UCSD-AML1 (cell line): ENCODE data around the gene TST.

Source experiments
- DNase-seq: peaks from one replicate; lab custom pipeline; 2025; ENCODE audit not compliant: unreplicated experiment; lab: John Stamatoyannopoulos, UW

Gene TST

DNA sequence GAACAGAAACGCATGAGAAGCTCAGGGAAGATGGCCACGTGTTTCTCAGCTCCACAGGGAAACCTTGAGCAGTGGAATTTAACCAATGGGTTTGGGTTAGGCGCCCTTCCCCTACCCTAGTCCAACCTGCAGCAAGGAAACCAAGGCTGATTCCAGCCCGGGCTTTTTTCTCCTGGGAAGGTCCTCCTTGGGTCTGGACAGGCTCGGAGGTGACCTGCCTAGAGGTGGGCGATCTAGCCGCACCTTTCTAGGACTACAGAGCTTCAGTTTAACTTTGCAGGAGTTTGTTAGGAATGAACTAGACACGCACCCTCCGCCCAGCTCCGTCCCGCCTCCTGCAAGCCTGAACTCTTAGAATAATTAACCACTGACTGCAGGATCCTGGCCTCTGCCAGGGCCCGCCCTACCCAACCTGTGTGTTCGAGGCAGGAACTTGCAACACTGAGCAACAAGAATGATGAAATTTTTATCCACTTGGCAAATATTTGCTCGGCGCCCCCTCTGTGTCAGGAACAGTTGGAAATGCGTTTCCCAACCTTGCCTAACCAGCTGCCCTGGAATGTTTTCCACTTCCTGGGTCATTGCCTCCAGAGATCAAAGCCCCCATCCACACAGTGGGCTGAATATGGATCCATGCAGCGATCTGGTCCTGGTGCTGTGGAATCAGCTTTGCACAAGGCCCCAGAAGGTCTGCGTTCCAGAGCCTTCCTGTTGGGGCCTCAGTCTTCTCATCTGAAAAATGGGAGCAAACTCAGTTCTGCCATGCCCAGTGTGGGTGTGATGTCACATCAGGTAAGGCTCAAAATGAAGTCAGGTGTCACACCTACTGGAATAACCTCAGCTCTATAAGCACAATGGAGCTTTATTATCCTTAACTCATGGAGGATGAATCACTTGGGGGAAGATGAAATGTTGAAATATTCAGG, 13.6 kb upstream of the TST start:
- no peak for DNase-seq

DNA sequence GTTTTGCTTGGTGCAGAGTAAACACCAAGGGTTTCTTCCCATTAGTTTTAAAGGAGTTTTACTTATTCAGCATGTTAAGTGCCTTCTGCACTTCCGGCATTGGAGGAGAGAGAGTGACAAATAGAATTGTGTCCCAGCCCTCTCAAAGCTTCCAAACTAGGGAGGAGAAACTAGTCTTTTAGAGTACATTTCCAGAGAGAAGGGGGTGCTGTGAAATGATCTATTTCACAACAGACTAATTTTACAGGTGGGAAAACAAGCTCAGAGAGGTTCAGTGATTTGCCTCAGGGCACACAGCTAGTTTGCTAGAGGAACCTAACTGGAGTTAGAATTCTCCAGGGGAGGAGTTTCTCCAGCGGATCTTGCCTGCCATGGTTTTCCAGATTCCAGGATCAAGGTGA, 12.9 kb upstream of the TST start:
- DNase-seq, result no peak

DNA sequence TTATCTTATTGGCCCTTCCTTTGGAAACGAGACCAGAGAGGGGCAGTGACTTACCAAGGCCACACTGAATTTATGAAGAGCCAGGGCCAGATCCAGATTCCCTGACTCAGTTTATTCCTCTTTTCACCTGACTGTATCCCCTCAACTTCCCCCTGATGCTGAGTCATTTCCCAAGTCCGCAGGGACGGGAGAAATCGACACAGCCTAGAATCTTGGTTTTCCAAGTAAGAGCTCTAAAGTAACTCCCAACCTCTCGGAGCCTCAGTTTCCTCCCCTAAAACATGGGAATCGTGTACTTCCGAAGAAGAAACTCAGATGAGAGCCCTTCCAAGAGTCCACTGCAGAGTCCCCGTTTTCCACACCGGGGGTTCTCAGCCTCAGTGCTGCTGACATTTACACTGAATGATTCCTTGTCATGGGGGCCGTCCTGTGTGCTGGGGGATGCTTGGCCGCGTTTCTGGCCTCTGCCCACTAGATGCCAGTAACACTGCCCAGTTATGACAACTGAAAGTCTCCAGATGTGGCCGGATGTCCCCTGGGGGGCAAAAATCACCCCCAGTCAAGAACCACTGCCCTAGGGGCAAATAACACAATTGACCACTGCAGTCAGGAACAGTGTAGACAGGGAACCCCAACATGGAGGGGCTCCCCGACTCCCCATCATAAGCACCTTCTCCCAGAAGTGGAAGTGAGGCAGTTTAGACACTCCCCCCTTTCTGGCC, 11.5 kb upstream of the TST start:
- DNase-seq, result no peak

DNA sequence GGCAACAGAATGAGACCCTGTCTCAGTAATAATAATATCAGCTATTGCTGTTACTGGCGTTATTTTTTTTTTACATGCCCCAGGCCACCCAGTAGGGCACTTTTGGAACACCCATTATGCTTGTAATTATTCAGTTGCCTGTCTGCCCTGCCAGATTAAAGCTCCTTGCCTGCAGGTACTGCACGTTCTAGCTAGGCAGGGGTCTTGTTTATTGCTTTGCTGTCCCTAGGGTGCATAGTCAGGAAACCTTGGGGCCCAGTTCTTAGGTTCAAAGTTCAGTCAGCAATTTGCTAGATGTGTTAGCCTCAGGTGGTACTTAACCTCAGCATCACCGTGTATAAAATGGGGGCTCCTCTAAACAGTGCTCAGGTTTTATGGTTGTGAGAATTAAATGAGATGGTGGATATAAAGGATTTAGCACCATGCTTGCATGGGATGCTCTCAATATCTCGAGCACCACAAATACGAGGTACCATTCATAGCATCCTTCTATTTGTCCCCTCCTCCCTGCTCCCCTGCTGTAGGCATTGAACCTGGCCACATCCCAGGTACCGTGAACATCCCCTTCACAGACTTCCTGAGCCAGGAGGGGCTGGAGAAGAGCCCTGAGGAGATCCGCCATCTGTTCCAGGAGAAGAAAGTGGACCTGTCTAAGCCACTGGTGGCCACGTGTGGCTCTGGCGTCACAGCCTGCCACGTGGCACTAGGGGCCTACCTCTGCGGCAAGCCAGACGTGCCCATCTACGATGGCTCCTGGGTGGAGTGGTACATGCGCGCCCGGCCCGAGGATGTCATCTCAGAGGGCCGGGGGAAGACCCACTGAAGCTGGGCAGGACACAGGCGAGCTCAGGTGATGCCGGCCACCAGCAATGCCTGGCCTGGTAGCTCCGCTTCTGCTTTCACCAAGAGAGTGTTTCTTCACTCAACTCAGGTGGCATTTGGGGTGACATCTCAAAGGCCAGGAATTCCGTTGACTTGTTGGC, 9.7 kb upstream of the TST start:
- DNase-seq, result no peak

DNA sequence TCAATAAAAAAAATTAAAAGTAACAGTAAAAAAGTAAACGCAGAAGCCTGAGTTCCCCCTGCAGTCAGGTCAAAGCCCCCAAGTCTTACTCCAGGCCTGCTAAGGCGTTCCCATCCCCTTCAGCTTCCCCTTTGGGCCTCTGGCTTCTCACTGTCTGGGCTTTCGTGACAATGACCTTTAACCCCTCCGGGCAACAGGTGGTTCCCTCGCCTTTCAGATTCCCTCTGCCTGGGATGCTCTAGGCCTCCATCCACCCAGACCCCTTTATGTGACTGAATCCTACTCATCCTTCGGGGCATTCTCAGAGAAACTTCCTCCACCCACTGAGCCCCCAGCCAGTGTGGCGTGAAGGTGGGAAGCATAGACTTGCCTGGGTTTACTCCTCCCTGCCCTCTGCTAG, 8.3 kb upstream of the TST start:
- no peak for DNase-seq

DNA sequence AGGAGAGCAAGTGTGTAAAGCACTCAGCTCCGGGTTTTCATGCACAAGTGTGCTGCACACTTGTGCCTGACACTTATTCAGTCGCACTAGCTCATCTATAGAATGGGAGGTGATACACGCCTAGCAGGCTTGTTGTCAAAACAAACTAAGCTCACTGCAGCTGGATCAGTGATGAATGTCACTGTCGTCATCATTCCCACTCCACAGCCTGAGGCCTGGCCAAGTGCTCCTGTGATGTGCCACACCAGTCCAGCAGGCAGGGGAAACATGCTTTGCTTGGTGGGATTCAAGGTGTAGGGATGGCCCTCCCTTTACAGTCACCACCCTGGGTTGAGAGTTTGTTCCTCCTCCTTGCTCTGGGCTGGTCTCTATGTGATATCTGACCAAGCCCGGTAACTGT, 7.1 kb upstream of the TST start:
- DNase-seq, result no peak

DNA sequence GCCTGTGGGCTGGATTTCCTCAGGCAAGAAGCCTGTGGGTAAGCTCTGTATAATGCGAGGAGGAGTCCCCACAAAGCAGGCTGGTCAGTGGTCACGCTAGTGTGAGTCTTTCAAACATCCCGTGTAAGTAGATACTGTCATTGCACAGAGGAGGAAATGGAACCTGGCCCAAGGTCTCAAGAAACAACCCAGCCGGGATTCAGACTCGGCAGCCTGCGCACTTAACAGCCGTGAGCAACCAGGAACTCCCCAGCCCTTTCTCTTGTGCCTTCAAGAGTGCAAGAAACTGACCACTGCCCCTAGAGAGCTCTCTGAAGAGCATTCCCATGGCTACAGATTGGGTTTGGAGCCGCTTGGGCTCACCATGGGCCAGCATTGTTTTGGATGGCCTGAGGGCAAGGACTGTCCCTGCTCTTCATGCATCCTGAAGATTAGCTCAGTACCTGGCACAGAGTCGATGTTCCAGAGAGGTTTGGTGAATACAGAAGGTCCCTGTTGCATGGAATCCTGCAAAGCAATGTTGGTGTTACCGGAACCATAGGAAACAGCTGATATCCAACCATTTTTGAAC, 6.3 kb upstream of the TST start:
- no peak for DNase-seq

DNA sequence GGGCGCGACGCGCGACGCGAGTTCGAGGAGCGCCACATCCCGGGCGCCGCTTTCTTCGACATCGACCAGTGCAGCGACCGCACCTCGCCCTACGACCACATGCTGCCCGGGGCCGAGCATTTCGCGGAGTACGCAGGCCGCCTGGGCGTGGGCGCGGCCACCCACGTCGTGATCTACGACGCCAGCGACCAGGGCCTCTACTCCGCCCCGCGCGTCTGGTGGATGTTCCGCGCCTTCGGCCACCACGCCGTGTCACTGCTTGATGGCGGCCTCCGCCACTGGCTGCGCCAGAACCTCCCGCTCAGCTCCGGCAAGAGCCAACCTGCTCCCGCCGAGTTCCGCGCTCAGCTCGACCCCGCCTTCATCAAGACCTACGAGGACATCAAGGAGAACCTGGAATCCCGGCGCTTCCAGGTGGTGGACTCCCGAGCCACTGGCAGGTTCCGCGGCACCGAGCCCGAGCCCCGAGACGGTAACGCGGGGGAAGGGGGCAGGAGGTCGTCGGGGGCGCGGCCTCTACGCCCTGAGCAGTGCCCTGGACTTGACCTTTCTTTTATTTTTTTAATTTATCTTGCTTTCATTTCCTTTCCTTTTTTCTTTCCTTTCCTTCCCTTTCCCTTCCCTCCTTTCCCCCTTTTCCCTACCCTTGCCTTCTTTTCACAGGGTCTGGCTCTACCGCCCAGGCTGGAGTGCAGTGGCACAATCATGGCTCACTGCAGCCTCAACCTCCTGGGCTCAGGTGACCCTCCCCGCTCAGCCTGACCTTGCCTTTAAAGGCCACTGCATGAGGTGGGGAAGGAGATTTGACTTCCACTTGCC, 5.3 kb upstream of the TST start:
- no peak for DNase-seq

DNA sequence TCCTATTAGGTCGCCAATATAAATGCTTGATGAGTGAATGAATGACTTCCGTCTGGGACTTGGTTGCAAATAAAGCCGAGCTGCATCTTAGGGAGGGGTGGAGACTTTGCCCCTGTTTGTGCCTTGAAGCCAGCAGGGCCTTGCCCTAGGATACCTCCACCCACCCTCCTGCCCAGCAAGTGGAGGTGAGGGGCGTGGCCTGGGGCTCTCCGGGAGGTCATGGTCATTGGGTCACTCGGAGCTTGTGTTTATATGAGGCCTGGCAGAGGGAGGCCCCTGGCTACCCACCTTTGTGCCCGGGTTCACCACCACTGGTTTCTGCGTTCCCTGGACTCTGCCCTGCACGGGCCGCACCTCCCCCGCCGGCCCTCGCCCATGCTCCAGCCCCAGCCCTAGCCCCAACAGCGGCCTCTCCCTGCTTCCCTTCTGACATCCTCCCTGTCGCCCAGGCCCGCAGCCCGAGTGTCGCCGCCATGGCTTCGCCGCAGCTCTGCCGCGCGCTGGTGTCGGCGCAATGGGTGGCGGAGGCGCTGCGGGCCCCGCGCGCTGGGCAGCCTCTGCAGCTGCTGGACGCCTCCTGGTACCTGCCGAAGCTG, 4.6 kb upstream of the TST start:
- no peak for DNase-seq

DNA sequence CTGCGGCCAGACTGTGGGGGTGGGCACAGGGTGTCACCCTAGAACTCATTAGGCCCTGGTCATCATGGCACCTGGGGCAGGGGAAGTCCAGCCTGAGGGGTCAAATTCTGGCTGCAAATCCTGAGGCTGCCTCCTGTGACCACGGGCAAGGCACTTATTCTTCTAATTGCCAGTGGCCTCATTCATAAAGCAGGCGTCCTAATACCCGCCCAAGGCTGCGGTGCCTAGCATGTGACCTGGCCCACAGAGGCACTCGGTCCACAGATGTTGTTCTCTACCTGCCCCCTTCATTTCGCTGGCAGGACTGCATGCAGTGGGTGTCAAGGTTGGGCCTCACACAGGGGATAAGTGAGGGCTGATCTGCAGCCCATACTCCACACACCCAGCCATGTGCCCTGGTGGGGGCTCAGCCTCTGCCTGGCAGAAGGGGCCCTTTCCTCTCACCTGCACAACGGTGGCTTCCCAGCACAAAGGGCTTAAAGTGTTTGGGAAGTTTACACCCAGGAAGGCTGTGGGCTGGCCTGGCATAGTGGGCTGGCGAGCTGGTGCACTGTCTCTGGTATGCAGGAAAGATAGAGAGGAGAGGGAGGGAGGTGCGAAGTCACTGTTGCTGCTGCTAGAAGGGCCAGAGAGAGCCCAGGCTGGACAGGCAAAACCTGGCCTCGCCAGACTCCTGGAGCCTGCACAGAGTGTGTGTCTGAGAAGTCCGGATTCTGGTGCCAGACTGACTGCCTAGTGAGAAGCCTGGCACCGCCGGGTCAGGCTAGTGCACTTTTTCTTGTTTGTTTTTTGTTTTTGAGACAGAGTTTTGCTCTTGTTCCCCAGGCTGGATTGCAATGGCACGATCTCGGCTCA, 3.5 kb upstream of the TST start:
- DNase-seq, result no peak

DNA sequence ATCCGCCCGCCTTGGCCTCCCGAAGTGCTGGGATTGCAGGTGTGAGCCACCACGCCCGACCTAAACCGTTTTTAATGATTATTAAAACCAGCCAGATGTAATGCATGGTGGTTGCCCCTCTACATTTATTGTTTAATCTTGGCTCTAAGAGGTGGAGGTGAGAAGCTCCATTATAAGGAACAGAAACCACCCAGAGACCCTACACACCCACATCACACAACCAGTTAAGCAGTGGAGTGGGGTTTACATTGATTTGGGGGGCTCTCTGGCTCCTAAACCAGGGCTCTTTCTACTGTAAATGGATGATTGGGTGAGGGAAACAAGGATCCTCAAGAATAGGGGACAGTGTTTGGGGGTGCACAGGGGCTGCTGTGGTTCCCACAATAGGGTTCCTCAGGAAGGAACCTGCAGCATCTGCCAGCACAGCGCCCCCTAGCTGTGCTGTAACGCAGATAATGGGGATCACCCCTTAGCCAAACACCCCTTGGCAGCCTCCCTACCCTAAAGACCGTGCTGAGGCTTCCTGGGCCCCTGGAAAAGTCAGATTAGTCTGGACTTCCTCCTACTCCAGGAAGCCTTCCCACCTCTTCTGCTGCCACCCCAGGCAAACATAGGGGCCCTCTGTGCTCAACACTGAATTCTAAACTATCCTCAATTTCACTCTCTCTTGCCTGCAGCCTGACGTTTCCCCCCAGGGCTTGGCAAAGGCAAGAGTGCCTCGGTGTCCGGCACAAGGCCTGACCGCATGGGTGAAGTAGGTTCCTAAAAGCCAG, 2.6 kb upstream of the TST start:
- DNase-seq, result peak; percentile 61

DNA sequence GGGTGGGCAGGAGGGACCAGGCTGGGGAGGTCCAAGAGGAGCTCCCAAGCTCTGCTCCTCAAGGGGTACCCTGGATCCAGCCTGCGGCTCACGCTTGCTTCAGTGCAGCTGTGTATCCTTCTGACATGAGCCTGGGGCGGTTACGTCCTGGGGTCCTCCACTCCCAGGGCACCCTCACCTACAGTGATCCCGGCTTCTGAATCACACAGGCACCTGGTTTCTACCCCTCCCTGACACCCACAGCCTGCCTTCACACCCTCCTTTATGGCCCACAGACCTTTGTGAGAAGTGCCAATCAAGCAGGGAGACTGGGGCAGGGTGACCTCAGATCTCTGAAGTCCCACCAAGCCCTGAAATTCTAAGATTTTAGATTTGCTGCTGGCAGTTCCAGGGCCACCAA, 1.8 kb upstream of the TST start:
- DNase-seq, result no peak

DNA sequence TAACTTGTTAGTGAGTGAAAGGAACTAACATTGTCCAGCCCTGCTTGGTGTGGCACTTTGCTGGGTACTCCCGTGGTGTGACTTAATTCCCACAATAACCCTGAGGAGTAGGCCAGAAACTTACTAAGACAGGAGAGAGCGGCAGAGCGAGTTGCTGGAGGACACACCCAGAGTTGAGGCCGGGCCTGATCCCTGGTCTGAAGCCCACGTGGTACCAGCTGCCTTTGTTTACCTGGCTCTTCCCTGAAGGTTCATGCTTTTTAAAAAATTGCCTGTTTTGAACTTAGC, 889 bp upstream of the TST start:
- no peak for DNase-seq

DNA sequence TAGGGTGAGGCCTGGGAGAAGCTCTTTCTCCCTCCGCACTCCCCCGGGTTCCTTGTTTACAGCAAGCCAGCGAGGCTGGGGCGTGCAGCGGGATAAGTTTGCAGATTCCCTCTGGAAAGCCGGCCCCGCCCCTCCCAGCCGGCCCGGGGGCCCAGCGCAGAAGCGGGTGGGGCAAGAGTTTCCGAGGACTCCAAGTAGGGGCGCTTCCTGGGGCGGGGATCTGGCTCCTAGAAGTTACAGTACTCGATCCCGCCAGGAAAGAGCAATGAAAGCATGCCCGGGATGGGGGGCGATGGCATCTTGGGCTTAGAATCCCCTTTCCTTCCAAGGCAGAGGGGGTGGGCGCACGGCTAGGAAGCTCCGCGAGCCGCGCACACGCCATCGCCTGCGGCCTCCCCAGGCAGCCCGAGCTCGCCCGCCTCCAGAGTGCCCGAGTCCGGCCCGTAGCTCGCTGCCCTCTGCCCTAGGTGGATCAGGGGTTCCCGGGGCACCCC, 385 bp downstream of the TST start:
- DNase-seq, result no peak

DNA sequence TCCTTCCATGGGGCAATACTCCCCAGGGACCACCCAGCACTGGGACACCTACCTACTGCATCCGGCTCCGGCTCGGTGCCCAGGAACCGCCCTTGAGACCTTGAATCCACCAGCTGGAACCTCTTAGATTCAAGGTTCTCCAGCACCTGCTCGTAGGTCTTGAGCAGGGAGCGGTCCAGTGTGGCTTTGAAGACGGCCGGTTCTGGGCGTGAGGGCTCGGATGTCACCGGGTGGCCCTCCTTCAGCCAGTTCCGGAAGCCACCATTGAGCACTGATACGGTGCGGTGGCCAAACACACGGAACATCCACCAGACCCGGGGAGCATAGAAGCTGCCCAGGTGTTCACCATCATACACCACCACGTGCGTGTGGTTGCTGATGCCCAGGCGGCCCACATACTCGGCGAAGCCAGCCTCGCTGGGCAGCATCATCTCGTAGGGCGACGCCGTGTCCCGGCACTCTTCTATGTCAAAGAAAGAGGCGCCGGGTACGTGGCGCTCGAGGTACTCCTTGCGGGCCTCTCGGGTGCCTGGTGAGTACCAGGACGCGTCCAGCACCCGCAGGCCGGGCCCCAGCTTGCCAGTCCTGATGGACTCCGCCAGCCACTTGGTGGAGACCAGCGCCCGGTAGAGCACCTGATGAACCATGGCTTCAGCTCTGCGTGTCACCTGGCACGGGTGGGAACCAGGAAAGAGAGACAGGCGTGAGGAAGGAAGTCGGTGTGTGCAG, 997 bp downstream of the TST start:
- no peak for DNase-seq

DNA sequence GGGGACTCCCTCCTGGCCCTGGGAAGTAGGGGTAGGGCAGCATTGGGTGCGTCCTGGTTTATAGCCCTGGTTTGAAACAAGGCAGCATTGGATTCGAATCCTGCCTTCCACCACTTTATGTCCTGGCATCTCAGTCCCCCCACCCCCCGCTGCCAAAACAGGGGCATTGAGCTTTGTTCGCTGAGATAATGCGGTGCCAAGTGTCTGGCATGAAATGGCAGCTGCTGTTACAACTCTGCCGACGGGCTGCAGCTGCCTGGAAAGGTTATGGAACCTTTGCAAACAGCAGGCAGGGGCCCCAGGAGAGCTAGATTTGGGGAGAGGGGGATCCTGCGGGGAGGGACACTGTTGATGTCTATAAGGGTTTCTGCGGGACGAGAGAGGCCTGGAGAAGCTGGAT, 1.9 kb downstream of the TST start:
- no peak for DNase-seq

DNA sequence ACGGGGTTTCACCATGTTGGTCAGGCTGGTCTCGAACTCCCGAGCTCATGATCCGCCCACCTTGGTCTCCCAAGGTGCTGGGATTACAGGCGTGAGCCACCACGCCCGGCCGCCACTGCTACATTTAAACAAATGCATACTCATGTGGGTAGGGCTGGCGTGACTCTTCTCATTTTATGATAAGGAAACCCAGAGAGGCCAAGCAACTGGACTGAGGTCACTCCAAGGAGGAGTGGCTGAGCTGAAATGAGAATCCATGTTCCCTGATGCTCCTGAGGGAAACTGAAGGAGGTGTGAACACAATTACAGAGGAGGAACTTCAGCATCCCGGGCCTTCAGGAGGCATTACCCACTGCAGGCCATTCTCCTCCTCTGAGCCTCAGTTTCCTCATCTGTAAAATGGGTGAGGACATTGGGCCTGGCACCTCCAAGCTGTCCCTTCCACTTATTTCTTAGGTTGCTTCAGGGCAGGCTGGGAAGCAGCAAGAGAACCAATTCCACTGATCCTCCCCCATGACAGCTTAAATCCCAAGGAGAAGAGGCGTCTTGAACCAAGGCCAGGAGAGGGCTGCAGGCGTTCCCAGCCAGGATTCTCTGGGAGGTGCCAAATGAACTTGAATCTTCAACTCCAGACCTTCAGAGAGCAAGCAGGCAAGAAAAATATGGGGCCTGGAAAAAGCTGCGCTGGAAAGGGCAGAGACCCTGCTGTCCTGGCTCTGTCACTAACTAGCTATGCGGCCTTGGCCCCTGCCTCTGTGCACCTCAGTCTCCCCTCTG, 2.9 kb downstream of the TST start:
- DNase-seq, result no peak
